HG03025 (cell line): ENCODE measurements around the gene PUSL1.
"Not testable (repeated sequence)": the region's sequence is repeated elsewhere in the genome, so short reads cannot be mapped to it uniquely, and the experiment has no call there.

Source experiments
- ATAC-seq: cut with Tn5 transposase; IDR thresholded peaks from one replicate; pipeline ENCODE4 v1.9.1; 2021; ENCODE audit warnings: mild to moderate bottlenecking, moderate library complexity; ENCODE audit not compliant: unreplicated experiment, low FRiP score

The PUSL1 gene

DNA sequence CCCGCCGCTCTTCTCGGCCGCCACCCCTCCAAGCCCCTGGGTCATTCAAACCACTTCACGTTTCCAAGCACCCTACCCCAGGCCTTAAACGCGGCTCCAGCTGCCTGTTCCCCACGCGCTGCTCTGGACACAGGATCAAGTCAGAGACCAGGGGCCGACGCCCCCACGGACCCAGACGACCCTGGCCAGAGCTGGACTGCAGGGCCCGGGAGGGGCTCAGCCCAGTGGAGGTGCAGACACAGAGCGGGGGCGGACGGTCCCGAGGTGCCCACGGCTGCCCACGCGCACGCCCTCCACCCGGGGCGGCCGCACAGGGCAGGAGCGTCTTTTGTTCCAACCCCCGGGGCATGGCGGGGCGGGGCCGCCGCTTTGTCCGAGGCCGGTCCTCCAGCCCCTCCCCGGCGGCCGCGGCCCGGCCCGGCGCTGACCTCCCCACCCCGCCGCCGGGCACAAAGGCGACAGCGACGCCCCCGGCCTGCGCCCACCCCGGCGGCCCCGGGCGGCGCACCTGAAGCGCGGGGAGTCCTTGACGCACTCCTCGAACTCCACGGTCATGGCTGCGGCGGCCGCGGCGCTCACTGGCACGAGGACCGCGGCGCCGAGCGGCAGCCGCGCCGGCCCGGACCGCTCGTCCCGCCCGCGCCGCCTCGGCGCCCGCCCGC, 1.0 kb upstream of the PUSL1 start:
- ATAC-seq = peak; percentile 6

GRCh38 chr1:1308756-1309250, 406 bp downstream of the PUSL1 start:
- ATAC-seq = peak; percentile 1

DNA sequence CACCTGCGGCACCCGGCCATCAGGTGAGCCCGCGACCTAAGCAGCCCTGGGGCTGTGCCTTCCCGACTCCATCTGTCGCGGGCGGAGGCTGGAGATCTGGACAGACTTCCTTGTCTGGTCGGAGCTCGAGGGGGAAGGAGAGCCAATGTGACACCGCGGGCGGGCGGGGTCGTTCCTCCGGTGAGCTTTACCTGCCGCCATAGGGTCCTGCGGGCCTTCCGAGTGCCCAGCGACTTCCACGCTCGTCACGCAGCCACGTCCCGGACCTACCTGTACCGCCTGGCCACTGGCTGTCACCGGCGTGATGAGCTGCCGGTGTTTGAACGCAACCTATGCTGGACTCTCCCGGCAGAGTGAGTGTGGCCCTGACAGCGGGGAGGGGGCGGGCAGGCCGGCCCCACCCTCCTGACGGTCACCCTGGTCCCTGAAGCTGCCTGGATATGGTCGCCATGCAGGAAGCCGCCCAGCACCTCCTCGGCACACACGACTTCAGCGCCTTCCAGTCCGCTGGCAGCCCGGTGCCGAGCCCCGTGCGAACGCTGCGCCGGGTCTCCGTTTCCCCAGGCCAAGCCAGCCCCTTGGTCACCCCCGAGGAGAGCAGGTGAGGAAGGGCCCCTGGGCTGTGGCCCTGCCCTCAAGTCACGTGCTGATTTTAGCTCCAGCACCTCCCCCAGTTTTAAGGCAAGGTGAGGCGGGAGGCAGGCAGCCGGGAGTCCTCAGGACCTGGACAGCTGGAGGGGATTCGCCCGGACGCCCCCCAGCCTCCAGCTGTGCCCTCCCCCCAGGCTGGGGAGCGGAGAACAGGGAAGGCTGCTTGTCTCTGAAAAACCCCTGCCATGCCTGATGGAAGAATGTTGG, 1.1 kb downstream of the PUSL1 start:
- no peak for ATAC-seq

GRCh38 chr1:1310109-1310385, 1.6 kb downstream of the PUSL1 start:
- ATAC-seq = no peak

- no peak for ATAC-seq
Observed at GRCh38 chr1:1310476-1311053, 2.2 kb downstream of the PUSL1 start.

DNA sequence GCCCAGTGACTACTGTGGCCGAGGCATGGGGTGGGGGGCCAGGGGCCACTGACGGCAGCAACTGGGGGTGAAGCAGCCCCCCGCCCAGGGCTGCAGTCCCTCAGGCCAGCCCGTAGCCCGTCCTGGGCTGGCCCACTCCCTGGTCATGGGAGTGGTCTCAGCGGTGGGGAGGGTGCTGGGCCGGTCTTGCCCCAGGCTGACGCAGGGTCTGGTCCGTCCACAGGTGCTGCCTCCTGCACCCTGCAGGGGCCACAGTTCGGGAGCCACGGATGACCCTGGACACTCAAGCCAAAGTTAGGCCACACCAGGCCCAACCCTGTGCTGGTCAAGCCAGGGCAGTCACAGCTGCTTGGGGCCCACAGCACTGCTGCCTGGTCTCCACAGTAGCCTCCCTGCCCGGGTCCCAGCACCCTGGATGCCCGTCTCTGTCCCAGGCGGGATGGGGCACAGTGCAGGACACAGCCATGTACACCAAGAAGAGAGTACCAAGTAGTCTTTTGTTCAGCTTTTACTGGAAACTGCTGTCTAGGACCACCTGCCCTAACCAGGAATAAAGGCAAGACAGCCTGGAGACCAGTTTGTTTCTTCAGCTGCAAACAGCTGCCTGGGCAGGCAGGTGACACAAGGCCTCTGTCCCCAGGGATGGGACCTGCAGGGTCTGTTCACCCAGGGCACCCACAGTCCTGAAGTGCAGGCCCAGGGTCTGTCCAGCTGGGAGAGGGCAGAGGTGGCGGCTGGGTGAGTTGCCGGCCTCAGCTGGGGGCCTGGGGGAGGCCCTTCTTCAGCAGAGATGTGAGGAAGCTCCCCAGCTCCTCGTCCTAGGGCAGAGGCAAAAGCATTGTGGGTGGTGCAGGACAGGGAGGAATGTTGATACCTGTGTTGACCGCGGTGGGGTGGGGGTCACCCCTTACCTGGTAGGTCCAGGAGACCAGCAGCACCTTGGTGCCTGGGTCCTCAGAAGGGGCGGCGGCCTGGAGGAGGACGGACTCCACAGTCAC, 3.0 kb downstream of the PUSL1 start:
- no peak for ATAC-seq

DNA sequence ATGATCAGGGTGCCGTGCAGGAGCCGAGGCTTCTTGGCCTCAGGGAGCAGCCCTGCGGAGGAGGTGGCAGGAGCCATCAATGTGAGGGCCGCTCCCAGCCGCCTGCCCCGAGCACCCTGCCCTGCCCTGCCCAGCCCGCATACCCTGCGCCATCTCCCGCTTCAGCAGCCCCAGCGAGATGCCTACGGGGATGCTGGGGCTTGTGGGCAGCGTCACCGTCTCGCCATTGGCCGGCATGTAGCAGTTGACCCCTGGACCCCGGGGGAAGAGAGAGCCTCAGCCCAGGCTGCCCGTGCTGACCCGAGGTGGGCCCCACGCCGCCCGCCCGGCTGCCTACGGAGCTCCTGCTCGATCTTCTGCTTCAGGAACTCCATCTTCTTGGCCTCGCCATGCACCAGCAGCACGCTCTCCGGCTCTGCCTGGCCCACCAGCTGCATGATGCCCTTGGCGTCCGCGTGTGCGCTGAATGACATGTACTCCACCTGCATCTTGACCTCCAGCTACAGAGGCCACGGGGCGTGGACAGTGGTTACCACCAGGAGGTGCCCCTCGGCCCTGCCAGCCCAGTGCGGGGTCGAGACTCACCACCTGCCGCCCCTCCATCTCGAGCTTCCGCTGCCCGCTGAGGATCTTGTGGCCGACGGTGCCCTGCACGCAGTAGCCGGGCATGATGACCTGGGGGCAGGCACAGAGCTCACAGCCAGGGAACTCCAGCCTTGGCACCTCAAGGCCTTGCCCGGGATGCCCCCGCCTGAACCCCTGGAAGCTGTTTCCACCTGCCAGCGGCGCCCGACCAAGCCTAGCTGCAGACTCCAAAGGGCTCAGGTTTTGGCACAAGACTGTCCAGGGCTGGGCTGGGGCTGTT, 4.3 kb downstream of the PUSL1 start:
- ATAC-seq = no peak

DNA sequence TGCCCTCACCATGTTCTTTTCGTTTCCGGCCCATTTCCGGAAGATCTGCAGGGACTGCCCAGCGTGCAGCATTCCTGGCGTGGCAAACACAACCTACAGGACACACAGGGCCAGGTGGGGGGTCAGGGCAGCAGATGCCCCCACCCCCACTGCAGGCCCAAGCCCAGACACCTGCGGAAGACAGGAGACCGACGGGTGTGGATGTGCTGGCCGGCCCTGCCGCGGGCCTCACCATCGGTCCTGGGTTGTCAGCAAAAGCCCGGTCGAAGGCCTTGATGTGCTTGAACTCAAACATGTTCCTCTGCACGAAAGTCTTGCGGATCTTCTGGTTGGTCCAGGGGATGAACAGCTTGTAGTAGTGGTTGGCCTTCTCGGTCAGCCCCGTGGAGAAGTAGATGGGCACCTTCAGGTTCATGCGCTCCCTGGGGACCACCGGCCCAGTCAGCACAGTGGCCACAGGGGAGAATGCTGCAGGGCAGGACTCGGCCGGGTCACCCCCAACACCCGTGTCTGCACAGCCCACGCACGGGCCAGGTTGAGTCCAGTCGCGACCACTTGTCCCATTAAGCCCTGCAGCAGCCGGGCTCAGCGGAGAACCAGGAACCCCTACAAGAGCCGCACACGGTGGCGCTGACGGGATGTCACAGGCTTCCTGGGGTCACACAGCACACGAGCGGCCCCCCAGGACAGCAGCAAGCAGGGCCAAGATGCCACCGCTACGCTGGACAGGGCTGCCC, 5.3 kb downstream of the PUSL1 start:
- no peak for ATAC-seq

GRCh38 chr1:1314237-1314586, 5.8 kb downstream of the PUSL1 start:
- no peak for ATAC-seq

DNA sequence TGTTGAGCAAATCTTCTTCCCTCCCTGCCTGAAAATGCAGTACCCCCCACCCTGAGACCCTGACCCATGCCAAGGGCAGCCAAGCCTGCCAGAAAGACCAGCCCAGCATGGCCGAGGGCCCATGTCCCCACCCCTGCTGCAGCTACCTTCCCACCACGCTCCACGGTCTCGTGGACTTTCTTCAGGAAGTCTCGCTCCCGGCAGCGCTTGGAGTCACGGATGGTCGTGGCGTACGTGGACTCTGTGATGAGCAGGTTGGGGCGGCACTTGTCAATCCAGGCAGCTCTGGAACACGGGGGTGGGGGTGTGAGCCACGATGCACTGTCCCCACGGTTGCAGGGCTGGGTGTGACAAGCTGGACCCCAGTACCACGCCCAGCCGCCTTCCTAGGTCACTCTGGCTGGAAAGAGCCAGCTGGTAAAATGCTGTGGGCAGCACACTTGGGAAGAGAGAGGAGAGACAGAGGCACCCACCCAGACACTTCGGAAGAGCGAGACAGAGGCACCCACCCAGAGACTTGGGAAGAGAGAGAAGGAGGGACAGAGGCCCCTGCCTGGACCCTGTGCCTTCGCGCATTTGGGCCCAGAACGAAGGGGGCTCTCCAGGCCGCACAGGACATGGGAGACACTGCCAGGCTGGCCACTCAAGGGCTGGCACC, 6.4 kb downstream of the PUSL1 start:
- no peak for ATAC-seq

GRCh38 chr1:1315435-1315954, 7.1 kb downstream of the PUSL1 start:
- ATAC-seq = no peak

GRCh38 chr1:1316199-1316598, 7.8 kb downstream of the PUSL1 start:
- ATAC-seq = not testable (repeated sequence)

- ATAC-seq = no peak
Observed at GRCh38 chr1:1317420-1317819, 9.0 kb downstream of the PUSL1 start.

DNA sequence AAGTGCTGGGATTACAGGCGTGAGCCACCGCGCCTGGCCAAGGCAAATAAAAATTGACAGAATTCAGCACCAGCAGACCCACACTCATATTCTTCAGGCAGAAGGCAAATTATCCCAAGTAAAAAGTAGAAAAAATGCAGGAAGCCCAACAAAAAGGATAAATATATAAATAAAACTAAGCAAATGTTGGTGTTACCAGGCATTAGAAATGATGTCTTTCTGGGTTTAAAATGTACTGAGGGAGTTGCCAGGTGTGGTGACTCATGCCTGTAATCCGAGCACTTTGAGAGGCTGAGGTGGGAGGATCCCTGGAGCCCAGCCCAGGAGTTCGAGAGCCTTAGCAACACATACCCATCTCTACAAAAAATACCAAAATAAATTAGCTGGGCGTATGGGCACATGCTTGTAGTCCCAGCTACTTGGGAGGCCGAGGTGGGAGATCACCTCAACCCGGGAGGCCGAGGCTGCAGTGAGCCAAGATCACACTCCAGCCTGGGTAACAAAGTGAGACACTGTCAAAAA, 9.8 kb downstream of the PUSL1 start:
- ATAC-seq = no peak

GRCh38 chr1:1318777-1319645, 10.6 kb downstream of the PUSL1 start:
- ATAC-seq = no peak

DNA sequence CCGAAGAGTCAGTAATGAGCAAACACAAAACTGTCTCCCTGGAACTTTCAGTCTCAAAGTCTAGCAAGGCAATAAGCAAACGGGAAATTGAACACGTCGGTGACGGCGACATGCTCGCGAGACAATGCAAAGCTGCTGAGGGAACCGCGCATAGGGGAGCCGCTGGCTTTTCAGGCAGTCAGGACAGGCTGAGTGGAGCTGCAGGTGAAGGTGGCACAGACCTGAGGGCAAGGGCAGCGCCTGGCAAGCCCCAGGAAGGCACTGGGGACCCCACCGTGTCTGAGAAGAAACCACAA, 11.2 kb downstream of the PUSL1 start:
- no peak for ATAC-seq
